PC-9 (cell line): ENCODE measurements around the gene MAGI2. TPM values are rescaled to one million over a fixed set of nuclear protein-coding genes. Genes with fewer than 3 reads are reported as not detected.

Experiments used
- BruUV-seq: library from RNA; stranded (reverse); fragments of 400-500 nt; replicated peaks from 2 replicates; lab custom pipeline; 2021; lab: Mats Ljungman, UMichigan
- CTCF ChIA-PET: fragments of 300-600 bp; sonication (Branson Sonifier 250); formaldehyde crosslinking; loops from one replicate; lab custom pipeline; 2022; ENCODE audit warnings: antibody characterized with exemption; lab: Charles Lee
- POLR2A ChIA-PET: fragments of 300-600 bp; sonication (Branson Sonifier 250); formaldehyde crosslinking; loops from one replicate; lab custom pipeline; 2022; ENCODE audit warnings: antibody characterized with exemption; ENCODE audit not compliant: unreplicated experiment; lab: Charles Lee
- DNase-seq, 2 experiments: peaks; one replicate each; pipeline versions ENCODE4 v3.0.0 to v3.0.0-alpha.2; 2015 to 2022; ENCODE audit warnings: mixed read lengths in 1 of 2
- H2AFZ ChIP-seq: fragments of 200-600 bp; sonication (generic); 2 replicates; pipeline ENCODE4 v1.8.1; 2017; ENCODE audit warnings: antibody characterized with exemption
- H3F3A ChIP-seq: fragments of 200-600 bp; sonication (generic); 2 replicates; pipeline ENCODE4 v1.8.1; 2017; ENCODE audit warnings: antibody characterized with exemption, mild to moderate bottlenecking, low read depth; ENCODE audit not compliant: insufficient read depth
- H3K27ac ChIP-seq: fragments of 200-600 bp; sonication (generic); 2 replicates; pipeline ENCODE4 v1.6.1; 2016; ENCODE audit warnings: mixed run types
- H3K27me3 ChIP-seq: fragments of 200-600 bp; sonication (generic); 2 replicates; pipeline ENCODE4 v1.6.1; 2016; ENCODE audit warnings: low read depth, mixed run types; ENCODE audit not compliant: insufficient read depth
- H3K36me3 ChIP-seq: fragments of 200-600 bp; sonication (generic); 2 replicates; pipeline ENCODE4 v1.6.1; 2016; ENCODE audit warnings: low read depth, mixed run types
- H3K4me1 ChIP-seq: fragments of 200-600 bp; sonication (generic); replicated peaks from 2 replicates; pipeline ENCODE4 v1.6.1; 2016; ENCODE audit warnings: mixed run types; ENCODE audit not compliant: insufficient read depth
- H3K4me2 ChIP-seq: fragments of 200-600 bp; sonication (generic); 2 replicates; pipeline ENCODE4 v1.6.1; 2017; ENCODE audit warnings: mixed run types
- H3K4me3 ChIP-seq: fragments of 200-600 bp; sonication (generic); 2 replicates; pipeline ENCODE4 v1.6.1; 2016; ENCODE audit warnings: mixed run types
- H3K79me2 ChIP-seq: fragments of 200-600 bp; sonication (generic); 2 replicates; pipeline ENCODE4 v1.6.1; 2017; ENCODE audit warnings: low read depth, mixed run types
- H3K9me2 ChIP-seq: fragments of 200-600 bp; sonication (generic); 2 replicates; pipeline ENCODE4 v1.8.1; 2017; ENCODE audit warnings: mild to moderate bottlenecking; ENCODE audit not compliant: insufficient read depth
- H3K9me3 ChIP-seq: fragments of 200-600 bp; sonication (generic); 2 replicates; pipeline ENCODE4 v1.8.1; 2016; ENCODE audit warnings: low read depth; ENCODE audit not compliant: insufficient read depth
- H4K20me1 ChIP-seq: fragments of 200-600 bp; sonication (generic); 2 replicates; pipeline ENCODE4 v1.8.1; 2017; ENCODE audit not compliant: insufficient read depth
- EZH2 ChIP-seq: fragments of 200-600 bp; sonication (generic); IDR thresholded peaks from 2 replicates; pipeline ENCODE4 v1.8.0; 2017; ENCODE audit warnings: antibody characterized with exemption, low read depth
- intact Hi-C: fragments of 100-400 bp; cut with micrococcal nuclease; formaldehyde crosslinking; loops from one replicate; pipeline ENCODE4 v1.10.0; 2022; ENCODE audit not compliant: unreplicated experiment
- total RNA-seq: library from RNA; stranded (reverse); gene quantifications from 2 replicates; pipeline ENCODE4 v1.2.3, GENCODE V29; 2021
- TF ChIP-seq, protein P1 (sequence below): fragments of 200-600 bp; sonication (generic); conservative IDR thresholded peaks from 2 replicates; pipeline ENCODE4 v1.6.1; 2017; ENCODE audit warnings: mixed run types, antibody characterized with exemption, mild to moderate bottlenecking, moderate library complexity

MAGI2 gene
- total RNA-seq, 1 experiment from 2014 or later = 0.92 TPM

DNA sequence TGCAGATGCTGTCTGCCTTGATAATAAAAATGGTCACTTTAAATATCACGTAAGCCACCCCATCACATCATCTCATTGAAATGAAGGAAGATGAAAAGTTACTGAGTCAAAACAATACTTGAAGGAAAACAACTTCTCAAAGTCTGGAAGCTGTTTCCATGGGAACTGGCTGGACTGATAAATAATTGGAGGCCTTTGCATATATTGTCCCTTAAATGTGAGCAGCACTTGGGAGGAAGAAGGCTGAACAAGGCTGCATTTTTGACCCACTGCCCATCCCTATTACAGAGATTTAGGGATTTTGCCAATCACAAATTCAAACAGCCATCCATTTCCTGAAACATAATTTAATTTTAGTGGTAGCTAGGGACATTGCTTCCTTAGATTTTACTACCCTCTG, 18.2 kb upstream of the MAGI2 start:
- Histone ChIP-seq H3K36me3 (no peaks in the 10 kb centered on the region), H3K4me2 (no peak overlapping the region), H3K79me2 (no peaks in the 10 kb centered on the region), H3F3A (no peaks in the 10 kb centered on the region), H3K4me1 (no peaks in the 10 kb centered on the region), H3K27me3 (no peaks in the 10 kb centered on the region), H3K9me2 (no peaks in the 10 kb centered on the region), H4K20me1 (no peaks in the 10 kb centered on the region), H2AFZ (no peak overlapping the region), H3K4me3 (no peak overlapping the region), H3K9me3 (no peaks in the 10 kb centered on the region), H3K27ac (no peak overlapping the region)
- DNase-seq = no peak
- ChIA-PET POLR2A (no interaction called here), CTCF (no interaction called here)
- BruUV-seq = no TSS peak
- no peak for TF ChIP-seq EZH2
- TF ChIP-seq, protein P1, sequence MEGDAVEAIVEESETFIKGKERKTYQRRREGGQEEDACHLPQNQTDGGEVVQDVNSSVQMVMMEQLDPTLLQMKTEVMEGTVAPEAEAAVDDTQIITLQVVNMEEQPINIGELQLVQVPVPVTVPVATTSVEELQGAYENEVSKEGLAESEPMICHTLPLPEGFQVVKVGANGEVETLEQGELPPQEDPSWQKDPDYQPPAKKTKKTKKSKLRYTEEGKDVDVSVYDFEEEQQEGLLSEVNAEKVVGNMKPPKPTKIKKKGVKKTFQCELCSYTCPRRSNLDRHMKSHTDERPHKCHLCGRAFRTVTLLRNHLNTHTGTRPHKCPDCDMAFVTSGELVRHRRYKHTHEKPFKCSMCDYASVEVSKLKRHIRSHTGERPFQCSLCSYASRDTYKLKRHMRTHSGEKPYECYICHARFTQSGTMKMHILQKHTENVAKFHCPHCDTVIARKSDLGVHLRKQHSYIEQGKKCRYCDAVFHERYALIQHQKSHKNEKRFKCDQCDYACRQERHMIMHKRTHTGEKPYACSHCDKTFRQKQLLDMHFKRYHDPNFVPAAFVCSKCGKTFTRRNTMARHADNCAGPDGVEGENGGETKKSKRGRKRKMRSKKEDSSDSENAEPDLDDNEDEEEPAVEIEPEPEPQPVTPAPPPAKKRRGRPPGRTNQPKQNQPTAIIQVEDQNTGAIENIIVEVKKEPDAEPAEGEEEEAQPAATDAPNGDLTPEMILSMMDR = no peak
- intact Hi-C loops = no loop called here

DNA sequence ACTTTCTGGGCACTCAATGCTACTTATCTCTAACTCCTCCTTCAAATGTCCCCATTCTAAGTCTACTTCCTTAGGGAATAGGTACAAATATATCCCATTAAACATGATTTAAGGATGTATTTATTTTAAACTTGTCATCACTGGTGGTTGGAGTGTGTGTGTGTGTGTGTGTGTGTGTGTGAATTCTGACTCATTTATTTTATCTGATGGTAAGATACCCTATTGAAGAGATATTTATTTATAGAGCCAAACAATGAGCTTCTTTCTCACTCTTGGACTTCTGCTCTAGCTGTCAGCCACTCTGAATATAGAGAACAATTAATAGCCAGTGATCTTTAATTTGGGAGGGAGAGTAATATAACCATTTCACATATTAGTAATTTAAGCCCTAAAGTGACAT, 17.8 kb upstream of the MAGI2 start:
- Histone ChIP-seq H3K79me2 (no peaks in the 10 kb centered on the region), H3F3A (no peaks in the 10 kb centered on the region), H3K4me2 (no peak overlapping the region), H3K4me1 (no peaks in the 10 kb centered on the region), H2AFZ (no peak overlapping the region), H3K27me3 (no peaks in the 10 kb centered on the region), H3K9me3 (no peaks in the 10 kb centered on the region), H3K9me2 (no peaks in the 10 kb centered on the region), H3K36me3 (no peaks in the 10 kb centered on the region), H3K4me3 (no peak overlapping the region), H3K27ac (no peak overlapping the region), H4K20me1 (no peaks in the 10 kb centered on the region)
- no TSS peak for BruUV-seq
- TF ChIP-seq, protein P1 = no peak
- TF ChIP-seq EZH2 = no peak
- ChIA-PET POLR2A (no interaction called here), CTCF (no interaction called here)
- intact Hi-C loops = no loop called here
- no peak for DNase-seq

DNA sequence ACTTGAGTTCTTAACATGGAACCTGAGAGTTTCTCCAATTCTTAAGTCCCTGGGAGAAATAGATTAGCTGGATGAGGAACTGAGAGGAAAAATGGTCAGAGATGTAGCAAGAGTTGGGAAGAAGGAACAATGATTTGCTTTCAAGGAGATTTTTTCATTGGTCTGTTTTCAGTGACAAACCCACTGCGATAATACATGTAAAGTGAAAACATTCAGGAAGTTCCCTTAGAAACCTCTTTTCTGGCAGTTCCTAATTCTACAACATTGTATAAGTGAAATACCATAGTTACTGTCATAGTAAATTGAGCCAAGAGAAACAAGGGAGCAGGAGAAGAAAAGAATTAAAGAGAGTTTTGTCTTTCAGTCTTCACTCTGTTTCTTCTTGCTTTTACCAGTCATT, 12.1 kb upstream of the MAGI2 start:
- BruUV-seq = no TSS peak
- H3K4me1 ChIP-seq = peaks cover 11% of the 10 kb centered on the region; the same call in 1 of the 2 replicates
- H4K20me1 ChIP-seq = no peaks in the 10 kb centered on the region
- TF ChIP-seq, protein P1 = no peak
- TF ChIP-seq EZH2 = no peak
- no peaks in the 10 kb centered on the region for H3K79me2 ChIP-seq
- no peaks in the 10 kb centered on the region for H3K9me2 ChIP-seq
- H3K4me3 ChIP-seq = no peak overlapping the region
- H3K9me3 ChIP-seq = no peaks in the 10 kb centered on the region
- intact Hi-C loops = no loop called here
- H3K27ac ChIP-seq = no peak overlapping the region
- ChIA-PET CTCF (no interaction called here), POLR2A (no interaction called here)
- H2AFZ ChIP-seq = no peak overlapping the region
- no peaks in the 10 kb centered on the region for H3K27me3 ChIP-seq
- no peak for DNase-seq
- H3K4me2 ChIP-seq = no peak overlapping the region
- H3F3A ChIP-seq = no peaks in the 10 kb centered on the region
- H3K36me3 ChIP-seq = no peaks in the 10 kb centered on the region
